GM23338 (cell line): ENCODE data around the gene LMO2. TPM values are rescaled to one million over a fixed set of nuclear protein-coding genes. Genes with fewer than 3 reads are reported as not detected.

ENCODE experiments used
- ATAC-seq: fragments of 200-7000 bp; cut with Tn5 transposase; 3 replicates; pipeline ENCODE4 v1.9.1; 2020
- DNase-seq: peaks from one replicate; pipeline ENCODE4 v3.0.0-alpha.2; 2015; ENCODE audit warnings: low spot score
- H2AFZ ChIP-seq: fragments of 200-600 bp; sonication (generic); 2 replicates; pipeline ENCODE4 v1.8.0; 2016; ENCODE audit warnings: antibody characterized with exemption, mild to moderate bottlenecking, moderate library complexity
- H3F3A ChIP-seq: fragments of 200-600 bp; sonication (generic); replicated peaks from 2 replicates; pipeline ENCODE4 v1.8.0; 2017; ENCODE audit warnings: antibody characterized with exemption, mixed run types, low read depth
- H3K27ac ChIP-seq: fragments of 200-600 bp; sonication (generic); 2 replicates; pipeline ENCODE4 v1.6.1; 2016; ENCODE audit warnings: low read depth
- H3K27me3 ChIP-seq: fragments of 200-600 bp; sonication (generic); 2 replicates; pipeline ENCODE4 v1.8.0; 2016; ENCODE audit warnings: mild to moderate bottlenecking, mixed run types, moderate library complexity; ENCODE audit not compliant: insufficient read depth
- H3K36me3 ChIP-seq: fragments of 200-600 bp; sonication (generic); 2 replicates; pipeline ENCODE4 v1.8.0; 2016; ENCODE audit warnings: mild to moderate bottlenecking; ENCODE audit not compliant: insufficient read depth
- H3K4me1 ChIP-seq: fragments of 200-600 bp; sonication (generic); 2 replicates; pipeline ENCODE4 v1.8.0; 2016; ENCODE audit warnings: mild to moderate bottlenecking, moderate library complexity; ENCODE audit not compliant: insufficient read depth
- H3K4me2 ChIP-seq: fragments of 200-600 bp; sonication (generic); 2 replicates; pipeline ENCODE4 v1.7.1; 2017; ENCODE audit warnings: mixed run types
- H3K4me3 ChIP-seq: fragments of 200-600 bp; sonication (generic); 2 replicates; pipeline ENCODE4 v1.6.1; 2016; ENCODE audit warnings: mixed run types
- H3K79me2 ChIP-seq: fragments of 200-600 bp; sonication (generic); replicated peaks from 2 replicates; pipeline ENCODE4 v1.8.0; 2017; ENCODE audit warnings: mild to moderate bottlenecking; ENCODE audit not compliant: insufficient read depth
- H3K9me2 ChIP-seq: fragments of 200-600 bp; sonication (generic); 2 replicates; pipeline ENCODE4 v1.8.0; 2017; ENCODE audit not compliant: insufficient read depth
- H4K20me1 ChIP-seq: fragments of 200-600 bp; sonication (generic); replicated peaks from 2 replicates; pipeline ENCODE4 v1.8.0; 2017; ENCODE audit warnings: mild to moderate bottlenecking; ENCODE audit not compliant: insufficient read depth
- H3K27ac Mint-ChIP-seq: 2 replicates; pipeline ENCODE4 v1.8.0; 2020; ENCODE audit warnings: inconsistent platforms, mild to moderate bottlenecking, moderate library complexity, mixed read lengths
- H3K27me3 Mint-ChIP-seq: 3 replicates; pipeline ENCODE4 v1.8.0; 2022; ENCODE audit warnings: low read depth, mild to moderate bottlenecking, moderate library complexity, mixed read lengths, inconsistent platforms; ENCODE audit not compliant: insufficient read depth, poor library complexity
- H3K36me3 Mint-ChIP-seq: 3 replicates; pipeline ENCODE4 v1.8.0; 2021; ENCODE audit warnings: low read depth, mild to moderate bottlenecking, inconsistent platforms, moderate library complexity, mixed read lengths
- H3K4me1 Mint-ChIP-seq: 3 replicates; pipeline ENCODE4 v1.8.0; 2020; ENCODE audit warnings: mild to moderate bottlenecking, inconsistent platforms, mixed read lengths
- H3K4me3 Mint-ChIP-seq: 3 replicates; pipeline ENCODE4 v1.8.0; 2021; ENCODE audit warnings: moderate library complexity, mild to moderate bottlenecking, inconsistent platforms, mixed read lengths
- H3K9me3 Mint-ChIP-seq: 3 replicates; pipeline ENCODE4 v1.8.0; 2020; ENCODE audit warnings: moderate library complexity, mild to moderate bottlenecking, inconsistent platforms, mixed read lengths
- CREB1 ChIP-seq: fragments of 250-450 bp; sonication (Bioruptor Pico); IDR thresholded peaks from 2 replicates; pipeline ENCODE4 v1.5.0; 2020; ENCODE audit warnings: low read depth, mild to moderate bottlenecking, moderate library complexity
- ETS1 ChIP-seq: IDR thresholded peaks from 2 replicates; pipeline ENCODE4 v1.6.1; 2016; ENCODE audit warnings: antibody characterized with exemption
- EZH2phosphoT487 ChIP-seq: fragments of 200-600 bp; sonication (generic); IDR thresholded peaks from one replicate; pipeline ENCODE4 v1.8.1; 2018; ENCODE audit warnings: antibody characterized with exemption; ENCODE audit not compliant: unreplicated experiment
- JUNB ChIP-seq: IDR thresholded peaks from one replicate; pipeline ENCODE4 v1.6.1; 2016; ENCODE audit warnings: antibody characterized with exemption; ENCODE audit not compliant: unreplicated experiment
- NANOG ChIP-seq: IDR thresholded peaks from 2 replicates; pipeline ENCODE4 v1.6.1; 2016; ENCODE audit warnings: antibody characterized with exemption, borderline replicate concordance
- POLR2AphosphoS5 ChIP-seq: IDR thresholded peaks from 2 replicates; pipeline ENCODE4 v1.6.1; 2016; ENCODE audit warnings: antibody characterized with exemption, low read depth
- REST ChIP-seq: IDR thresholded peaks from one replicate; pipeline ENCODE4 v1.6.1; 2018; ENCODE audit warnings: antibody characterized with exemption; ENCODE audit not compliant: unreplicated experiment
- STAT1 ChIP-seq: IDR thresholded peaks from one replicate; pipeline ENCODE4 v1.6.1; 2016; ENCODE audit warnings: antibody characterized with exemption; ENCODE audit not compliant: unreplicated experiment
- ZNF114 ChIP-seq: fragments of 250-450 bp; sonication (Bioruptor Pico); IDR thresholded peaks from 2 replicates; pipeline ENCODE4 v1.5.0; 2020; ENCODE audit warnings: mild to moderate bottlenecking, moderate library complexity
- polyA plus RNA-seq: library from polyadenylated mRNA; unstranded; fragments of >200 nt; fragmentation: Nextera tagmentation; extraction: Ambion mirVana; gene quantifications from 2 replicates; pipeline ENCODE4 v1.2.1, GENCODE V29; 2016
- total RNA-seq: library from RNA; depleted of rRNA; stranded (reverse); fragments of >200 nt; shearing (Covaris generic); gene quantifications from 2 replicates; pipeline ENCODE4 v1.2.3, GENCODE V29; 2014
- TF ChIP-seq, protein P1 (sequence below), 2 experiments: fragments of 200-600 bp in 1 of 2; sonication (generic) in 1 of 2; conservative IDR thresholded peaks; 2 replicates each; pipeline versions ENCODE4 v1.5.1 to v1.6.1; 2016 to 2017; ENCODE audit warnings: antibody characterized with exemption in 2 of 2, low read depth in 2 of 2, mild to moderate bottlenecking in 2 of 2, moderate library complexity in 1 of 2

LMO2 gene
- total and polyA plus RNA-seq, 2 experiments from 2014 or later: 1.4 to 3.1 TPM

- TF ChIP-seq STAT1 (no peak), ETS1 (no peak), NANOG (no peak), CREB1 (CRISPR knock-in tag) (no peak), POLR2AphosphoS5 (no peak), REST (no peak)
Measured at GRCh38 chr11:33864479-33864878, 27.4 kb downstream of the LMO2 start (continued).

DNA sequence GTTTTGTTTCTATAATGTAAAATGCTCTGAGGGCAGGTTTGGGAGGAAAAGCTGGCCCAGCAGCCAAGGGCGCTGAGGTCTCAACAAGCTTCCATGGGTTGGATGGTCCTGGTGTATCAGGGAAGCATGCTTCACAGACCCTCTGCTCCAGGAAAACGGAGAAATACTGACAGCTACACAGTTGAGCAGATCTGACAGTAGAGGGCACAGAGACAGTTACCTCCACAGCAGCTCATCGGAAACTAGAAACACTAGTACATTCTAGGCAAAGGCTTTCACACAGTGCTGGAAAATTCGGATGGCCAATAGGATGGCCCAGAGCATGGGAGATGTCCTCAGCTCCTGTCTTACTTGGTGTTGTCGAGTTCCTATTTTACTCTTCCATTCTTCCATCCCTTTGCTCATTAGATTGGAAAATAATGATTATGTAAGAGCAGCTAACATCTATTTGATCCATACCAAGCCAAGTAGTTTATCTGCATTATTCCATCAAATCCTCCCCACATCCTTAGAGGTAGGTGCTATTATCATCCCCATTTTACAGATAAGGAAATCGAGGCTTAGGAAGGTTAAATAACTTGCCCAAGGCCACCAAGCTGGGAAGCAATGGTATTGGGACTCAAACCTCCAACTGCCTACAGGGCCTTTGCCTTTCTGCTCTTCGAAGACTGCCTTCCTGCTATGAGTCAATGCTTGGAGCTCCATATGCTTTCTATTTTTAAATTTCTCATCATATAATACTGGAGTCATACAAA lies 28.3 kb downstream of the LMO2 start:
- H3K4me1 Mint-ChIP-seq: peaks cover 11% of the 10 kb centered on the region
- no peak for TF ChIP-seq STAT1
- no peak for TF ChIP-seq REST
- TF ChIP-seq ZNF114 (CRISPR knock-in tag): no peak
- TF ChIP-seq, protein P1, sequence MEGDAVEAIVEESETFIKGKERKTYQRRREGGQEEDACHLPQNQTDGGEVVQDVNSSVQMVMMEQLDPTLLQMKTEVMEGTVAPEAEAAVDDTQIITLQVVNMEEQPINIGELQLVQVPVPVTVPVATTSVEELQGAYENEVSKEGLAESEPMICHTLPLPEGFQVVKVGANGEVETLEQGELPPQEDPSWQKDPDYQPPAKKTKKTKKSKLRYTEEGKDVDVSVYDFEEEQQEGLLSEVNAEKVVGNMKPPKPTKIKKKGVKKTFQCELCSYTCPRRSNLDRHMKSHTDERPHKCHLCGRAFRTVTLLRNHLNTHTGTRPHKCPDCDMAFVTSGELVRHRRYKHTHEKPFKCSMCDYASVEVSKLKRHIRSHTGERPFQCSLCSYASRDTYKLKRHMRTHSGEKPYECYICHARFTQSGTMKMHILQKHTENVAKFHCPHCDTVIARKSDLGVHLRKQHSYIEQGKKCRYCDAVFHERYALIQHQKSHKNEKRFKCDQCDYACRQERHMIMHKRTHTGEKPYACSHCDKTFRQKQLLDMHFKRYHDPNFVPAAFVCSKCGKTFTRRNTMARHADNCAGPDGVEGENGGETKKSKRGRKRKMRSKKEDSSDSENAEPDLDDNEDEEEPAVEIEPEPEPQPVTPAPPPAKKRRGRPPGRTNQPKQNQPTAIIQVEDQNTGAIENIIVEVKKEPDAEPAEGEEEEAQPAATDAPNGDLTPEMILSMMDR (conservative IDR thresholded peaks at IDR 0.05; ENCODE audit: low read depth in 2 of 2): no peak
- no peak for TF ChIP-seq NANOG
- TF ChIP-seq ETS1: no peak
- TF ChIP-seq EZH2phosphoT487: no peak
- no peak for TF ChIP-seq JUNB
- no peak for TF ChIP-seq CREB1 (CRISPR knock-in tag)

More for the DNA sequence above, 28.3 kb downstream of the LMO2 start:
- no peak for DNase-seq
- H3K27me3 Mint-ChIP-seq: peaks cover 28% of the 10 kb centered on the region
- Histone ChIP-seq H3K9me2 (no peaks in the 10 kb centered on the region), H3K27ac (no peak overlapping the region), H3K4me3 (no peak overlapping the region), H2AFZ (no peak overlapping the region), H3K36me3 (no peaks in the 10 kb centered on the region), H3K4me1 (peaks cover 17% of the 10 kb centered on the region), H3K4me2 (no peak overlapping the region), H4K20me1 (no peaks in the 10 kb centered on the region), H3K79me2 (no peaks in the 10 kb centered on the region), H3K27me3 (peaks cover 34% of the 10 kb centered on the region), H3F3A (no peaks in the 10 kb centered on the region)
- ATAC-seq: no peak
- H3K4me3 Mint-ChIP-seq: no peak overlapping the region
- no peaks in the 10 kb centered on the region for H3K9me3 Mint-ChIP-seq
- no peaks in the 10 kb centered on the region for H3K36me3 Mint-ChIP-seq
- no peak overlapping the region for H3K27ac Mint-ChIP-seq
